ENCODE data around the gene CLNK.

DNA sequence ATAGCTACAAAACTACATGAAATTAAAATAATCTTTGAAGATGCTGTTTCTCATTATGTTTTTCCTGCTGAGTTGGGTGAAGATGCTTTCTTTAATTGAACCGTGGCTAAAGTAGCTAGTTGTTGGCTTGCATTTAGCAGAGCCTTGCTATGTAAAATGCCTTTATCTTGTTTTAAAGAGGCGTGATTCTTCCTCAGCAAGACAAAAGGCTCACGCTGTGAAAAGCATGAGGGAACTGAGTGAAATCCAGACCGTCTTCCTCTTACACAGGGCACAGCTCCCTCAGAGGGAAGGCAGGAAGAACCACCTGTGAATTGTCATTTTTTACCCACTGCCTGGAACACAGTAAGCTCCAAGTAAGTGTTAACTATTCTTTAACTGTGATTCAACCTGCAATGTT, 188.4 kb downstream of the CLNK start:
- TF ChIP-seq, protein P1, sequence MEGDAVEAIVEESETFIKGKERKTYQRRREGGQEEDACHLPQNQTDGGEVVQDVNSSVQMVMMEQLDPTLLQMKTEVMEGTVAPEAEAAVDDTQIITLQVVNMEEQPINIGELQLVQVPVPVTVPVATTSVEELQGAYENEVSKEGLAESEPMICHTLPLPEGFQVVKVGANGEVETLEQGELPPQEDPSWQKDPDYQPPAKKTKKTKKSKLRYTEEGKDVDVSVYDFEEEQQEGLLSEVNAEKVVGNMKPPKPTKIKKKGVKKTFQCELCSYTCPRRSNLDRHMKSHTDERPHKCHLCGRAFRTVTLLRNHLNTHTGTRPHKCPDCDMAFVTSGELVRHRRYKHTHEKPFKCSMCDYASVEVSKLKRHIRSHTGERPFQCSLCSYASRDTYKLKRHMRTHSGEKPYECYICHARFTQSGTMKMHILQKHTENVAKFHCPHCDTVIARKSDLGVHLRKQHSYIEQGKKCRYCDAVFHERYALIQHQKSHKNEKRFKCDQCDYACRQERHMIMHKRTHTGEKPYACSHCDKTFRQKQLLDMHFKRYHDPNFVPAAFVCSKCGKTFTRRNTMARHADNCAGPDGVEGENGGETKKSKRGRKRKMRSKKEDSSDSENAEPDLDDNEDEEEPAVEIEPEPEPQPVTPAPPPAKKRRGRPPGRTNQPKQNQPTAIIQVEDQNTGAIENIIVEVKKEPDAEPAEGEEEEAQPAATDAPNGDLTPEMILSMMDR (IDR thresholded peaks at IDR 0.05) = no peak
- TF ChIP-seq, protein P2, sequence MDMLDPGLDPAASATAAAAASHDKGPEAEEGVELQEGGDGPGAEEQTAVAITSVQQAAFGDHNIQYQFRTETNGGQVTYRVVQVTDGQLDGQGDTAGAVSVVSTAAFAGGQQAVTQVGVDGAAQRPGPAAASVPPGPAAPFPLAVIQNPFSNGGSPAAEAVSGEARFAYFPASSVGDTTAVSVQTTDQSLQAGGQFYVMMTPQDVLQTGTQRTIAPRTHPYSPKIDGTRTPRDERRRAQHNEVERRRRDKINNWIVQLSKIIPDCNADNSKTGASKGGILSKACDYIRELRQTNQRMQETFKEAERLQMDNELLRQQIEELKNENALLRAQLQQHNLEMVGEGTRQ (IDR thresholded peaks at IDR 0.05; ENCODE audit: borderline replicate concordance, low read depth, low read length) = no peak
- TF ChIP-seq, protein P3, sequence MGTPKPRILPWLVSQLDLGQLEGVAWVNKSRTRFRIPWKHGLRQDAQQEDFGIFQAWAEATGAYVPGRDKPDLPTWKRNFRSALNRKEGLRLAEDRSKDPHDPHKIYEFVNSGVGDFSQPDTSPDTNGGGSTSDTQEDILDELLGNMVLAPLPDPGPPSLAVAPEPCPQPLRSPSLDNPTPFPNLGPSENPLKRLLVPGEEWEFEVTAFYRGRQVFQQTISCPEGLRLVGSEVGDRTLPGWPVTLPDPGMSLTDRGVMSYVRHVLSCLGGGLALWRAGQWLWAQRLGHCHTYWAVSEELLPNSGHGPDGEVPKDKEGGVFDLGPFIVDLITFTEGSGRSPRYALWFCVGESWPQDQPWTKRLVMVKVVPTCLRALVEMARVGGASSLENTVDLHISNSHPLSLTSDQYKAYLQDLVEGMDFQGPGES (IDR thresholded peaks at IDR 0.05; ENCODE audit: low read depth, low read length) = no peak
- no peak for TF ChIP-seq TAF1 (IDR thresholded peaks at IDR 0.05; ENCODE audit: borderline replicate concordance, low read depth, low read length)
- TF ChIP-seq TEAD4 (IDR thresholded peaks at IDR 0.05; ENCODE audit: borderline replicate concordance, insufficient read depth) = no peak
- TF ChIP-seq RCOR1 (IDR thresholded peaks at IDR 0.05; ENCODE audit: low read length) = no peak
- no peak for TF ChIP-seq POLR2AphosphoS5 (IDR thresholded peaks at IDR 0.05; ENCODE audit: low read depth, low read length)
- no peak for TF ChIP-seq RAD21 (IDR thresholded peaks at IDR 0.05; ENCODE audit: low read length)
- no peak for TF ChIP-seq YY1 (IDR thresholded peaks at IDR 0.05; ENCODE audit: low read depth)
- TF ChIP-seq, protein P4, sequence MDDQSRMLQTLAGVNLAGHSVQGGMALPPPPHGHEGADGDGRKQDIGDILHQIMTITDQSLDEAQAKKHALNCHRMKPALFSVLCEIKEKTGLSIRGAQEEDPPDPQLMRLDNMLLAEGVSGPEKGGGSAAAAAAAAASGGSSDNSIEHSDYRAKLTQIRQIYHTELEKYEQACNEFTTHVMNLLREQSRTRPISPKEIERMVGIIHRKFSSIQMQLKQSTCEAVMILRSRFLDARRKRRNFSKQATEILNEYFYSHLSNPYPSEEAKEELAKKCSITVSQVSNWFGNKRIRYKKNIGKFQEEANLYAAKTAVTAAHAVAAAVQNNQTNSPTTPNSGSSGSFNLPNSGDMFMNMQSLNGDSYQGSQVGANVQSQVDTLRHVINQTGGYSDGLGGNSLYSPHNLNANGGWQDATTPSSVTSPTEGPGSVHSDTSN (IDR thresholded peaks at IDR 0.05) = no peak
- TF ChIP-seq RFX5 (IDR thresholded peaks at IDR 0.05; ENCODE audit: low read length) = no peak
- no peak for TF ChIP-seq ELF1 (IDR thresholded peaks at IDR 0.05)
- TF ChIP-seq SMC3 (IDR thresholded peaks at IDR 0.05; ENCODE audit: low read depth, low read length) = no peak
